Activated T-cell treated with anti-CD3 and anti-CD28 coated beads, Interleukin-2, amount 50 U/mL, for 24 hours (primary cell): ENCODE results near the gene SRGAP2B.
"Not testable (repeated sequence)": the region's sequence is repeated elsewhere in the genome, so short reads cannot be mapped to it uniquely, and the experiment has no call there.

Source experiments
- DNase-seq: peaks from one replicate; pipeline ENCODE4 v3.0.0-alpha.2; 2020
- H3K27ac Mint-ChIP-seq: 2 replicates; pipeline ENCODE4 v1.8.0; 2020; ENCODE audit warnings: mild to moderate bottlenecking, mixed read lengths
- H3K27me3 Mint-ChIP-seq: 2 replicates; pipeline ENCODE4 v1.8.0; 2020; ENCODE audit warnings: mixed read lengths
- H3K36me3 Mint-ChIP-seq: 2 replicates; pipeline ENCODE4 v1.8.0; 2020; ENCODE audit warnings: low read depth, mixed read lengths
- H3K4me1 Mint-ChIP-seq: 2 replicates; pipeline ENCODE4 v1.8.0; 2020; ENCODE audit warnings: low read depth, mixed read lengths
- H3K4me3 Mint-ChIP-seq: 2 replicates; pipeline ENCODE4 v1.8.0; 2020; ENCODE audit warnings: mild to moderate bottlenecking, moderate library complexity, mixed read lengths
- H3K9me3 Mint-ChIP-seq: 2 replicates; pipeline ENCODE4 v1.8.0; 2020; ENCODE audit warnings: mixed read lengths

The SRGAP2B gene

DNA sequence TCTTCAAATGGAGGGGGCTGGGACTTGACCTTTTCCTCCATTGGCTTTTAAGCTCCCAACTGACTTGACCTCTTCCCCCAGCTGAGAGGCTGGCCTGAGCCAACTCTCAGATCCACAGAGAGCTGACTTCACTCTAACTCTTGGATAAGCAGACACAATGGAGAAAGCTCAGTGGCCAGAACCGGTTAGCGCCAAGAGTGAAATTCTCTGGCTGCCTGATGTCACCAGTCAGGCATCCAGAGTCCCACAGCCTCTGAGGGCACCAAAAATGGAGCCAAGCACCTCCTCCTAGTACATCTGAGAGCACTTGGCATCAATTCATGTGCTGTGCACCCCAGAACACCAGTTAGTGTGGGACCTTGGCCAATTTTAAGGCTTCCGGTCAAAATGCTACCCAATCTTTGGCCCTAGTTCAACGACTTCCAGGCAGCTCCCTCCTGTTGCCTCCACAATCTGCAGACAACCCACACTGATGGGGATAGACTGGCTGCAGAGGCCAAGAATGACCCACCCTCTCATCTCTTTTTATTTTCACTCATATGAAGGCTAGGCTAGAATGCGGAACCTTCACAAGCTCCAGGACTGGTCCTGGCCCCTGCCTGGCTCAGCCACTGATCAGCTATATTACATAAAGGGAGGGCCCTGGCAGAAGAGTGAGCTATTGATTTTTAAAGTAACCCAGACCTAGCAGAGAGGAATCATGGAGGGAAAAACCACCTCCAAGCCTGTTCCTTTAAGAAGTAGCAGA is 200.5 kb downstream of the SRGAP2B start:
- H3K27me3 Mint-ChIP-seq, H3K4me3 Mint-ChIP-seq, H3K4me1 Mint-ChIP-seq, H3K27ac Mint-ChIP-seq, DNase-seq, H3K36me3 Mint-ChIP-seq, H3K9me3 Mint-ChIP-seq: not testable (repeated sequence)

GRCh38 chr1:144893710-144894438 is 201.3 kb downstream of the SRGAP2B start:
- not testable (repeated sequence) for H3K4me3 Mint-ChIP-seq, H3K4me1 Mint-ChIP-seq, H3K27ac Mint-ChIP-seq, H3K27me3 Mint-ChIP-seq, H3K36me3 Mint-ChIP-seq, H3K9me3 Mint-ChIP-seq, DNase-seq

DNA sequence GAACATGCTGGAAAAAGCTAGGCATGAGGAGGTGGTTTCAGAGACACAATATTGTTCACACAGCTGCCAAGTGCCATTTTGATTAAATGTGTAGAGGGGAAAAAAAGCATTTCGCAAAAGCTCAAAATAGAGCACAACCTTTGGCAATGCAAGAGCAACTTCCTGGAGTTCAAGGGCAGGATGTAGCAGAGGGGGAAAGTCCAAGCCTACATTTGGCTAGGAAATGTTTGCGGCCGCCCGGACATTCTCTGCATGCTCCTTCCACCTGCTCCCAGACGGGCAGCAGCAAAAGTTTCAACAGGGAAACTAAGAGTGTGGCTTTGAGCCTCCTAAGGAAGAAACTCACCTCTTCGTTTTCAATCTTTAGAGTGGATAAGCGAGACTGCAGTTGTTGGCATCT is 202.1 kb downstream of the SRGAP2B start:
- H3K27ac Mint-ChIP-seq, DNase-seq, H3K27me3 Mint-ChIP-seq, H3K4me3 Mint-ChIP-seq, H3K9me3 Mint-ChIP-seq, H3K36me3 Mint-ChIP-seq, H3K4me1 Mint-ChIP-seq: not testable (repeated sequence)

DNA sequence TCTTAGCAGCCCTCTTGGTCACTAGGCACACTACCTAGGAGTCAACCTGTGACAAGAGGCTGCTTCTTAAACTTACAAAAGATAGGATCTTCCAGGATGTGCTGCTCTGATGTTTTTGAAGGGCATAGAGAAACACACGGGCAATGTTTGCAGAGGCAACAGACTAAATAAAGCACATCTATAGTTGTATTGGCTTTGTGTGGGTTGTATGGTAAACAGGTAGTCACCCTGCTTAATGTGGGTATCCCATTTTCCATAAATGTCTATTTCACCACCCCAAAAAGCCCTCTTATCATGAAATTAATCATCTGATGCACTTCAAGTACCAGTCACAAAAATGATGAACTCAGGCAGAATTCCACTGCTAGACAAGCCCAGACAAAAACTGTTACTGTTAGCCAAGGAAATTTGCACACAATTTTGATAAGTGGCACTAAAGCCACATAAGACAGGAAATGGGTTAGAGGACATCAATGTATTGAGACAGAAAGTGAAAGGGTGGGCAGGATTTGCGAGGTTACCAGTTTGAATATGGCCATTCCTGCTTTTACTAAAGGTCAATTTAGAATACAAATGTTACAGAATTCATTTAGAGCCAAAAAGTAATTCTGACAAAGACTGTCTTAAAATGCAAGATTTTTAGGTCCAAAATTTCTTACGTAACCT is 205.5 kb downstream of the SRGAP2B start:
- DNase-seq, H3K27ac Mint-ChIP-seq, H3K4me1 Mint-ChIP-seq: not testable (repeated sequence)

GRCh38 chr1:144883022-144883421 is 212.1 kb downstream of the SRGAP2B start:
- H3K27me3 Mint-ChIP-seq, H3K4me1 Mint-ChIP-seq, H3K9me3 Mint-ChIP-seq, H3K36me3 Mint-ChIP-seq, H3K27ac Mint-ChIP-seq: not testable (repeated sequence)
- H3K4me3 Mint-ChIP-seq = peak overlapping the region; percentile 12
- peak; percentile 24 for DNase-seq

More for the DNA sequence above, 205.5 kb downstream of the SRGAP2B start:
- not testable (repeated sequence) for H3K36me3 Mint-ChIP-seq, H3K9me3 Mint-ChIP-seq, H3K27me3 Mint-ChIP-seq, H3K4me3 Mint-ChIP-seq

DNA sequence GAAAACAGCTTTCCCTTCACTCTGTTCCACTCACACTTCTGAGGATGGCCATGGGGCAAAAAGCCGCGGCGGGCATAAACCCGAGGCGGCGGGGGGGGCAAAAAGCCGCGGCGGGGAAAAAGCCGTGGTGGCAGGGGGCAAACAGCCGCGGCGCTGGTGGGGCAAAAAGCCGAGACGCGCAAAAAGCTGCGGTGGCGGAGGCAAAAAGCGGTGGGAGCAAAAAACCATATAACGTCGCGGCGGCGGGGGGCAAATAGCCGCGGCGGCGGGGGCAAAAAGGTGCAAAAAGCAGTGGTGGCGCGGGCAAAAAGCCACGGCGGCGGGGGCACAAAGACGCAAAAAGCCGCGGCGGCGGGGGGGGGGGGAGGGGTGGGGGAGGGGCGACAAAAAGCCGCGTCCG is 212.8 kb downstream of the SRGAP2B start:
- H3K4me3 Mint-ChIP-seq = not testable (repeated sequence)

DNA sequence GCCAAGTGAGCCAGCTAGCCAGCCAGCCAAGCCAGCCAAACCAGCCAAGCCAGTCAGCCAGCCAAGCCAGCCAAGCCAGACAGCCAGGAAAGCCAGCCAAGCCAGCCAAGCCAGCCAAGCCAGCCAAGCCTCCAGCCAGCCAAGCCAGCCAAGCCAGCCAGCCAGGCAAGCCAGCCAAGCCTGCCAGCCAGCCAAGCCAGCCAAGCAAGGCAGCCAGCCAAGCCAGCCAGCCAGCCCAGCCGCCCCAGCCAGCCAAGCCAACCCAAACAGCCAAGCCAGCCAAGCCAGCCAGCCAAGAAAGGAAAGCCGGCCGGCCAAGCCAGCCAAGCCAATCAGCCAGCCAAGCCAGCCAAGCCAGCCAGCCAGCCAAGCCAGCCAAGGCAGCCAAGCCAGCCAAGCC is 236.5 kb downstream of the SRGAP2B start:
- H3K36me3 Mint-ChIP-seq, H3K27ac Mint-ChIP-seq, H3K27me3 Mint-ChIP-seq, H3K4me1 Mint-ChIP-seq, H3K4me3 Mint-ChIP-seq, H3K9me3 Mint-ChIP-seq, DNase-seq: not testable (repeated sequence)

More for the DNA sequence above, 212.8 kb downstream of the SRGAP2B start:
- not testable (repeated sequence) for H3K36me3 Mint-ChIP-seq, DNase-seq, H3K27me3 Mint-ChIP-seq, H3K9me3 Mint-ChIP-seq, H3K27ac Mint-ChIP-seq, H3K4me1 Mint-ChIP-seq
